NCI-H2081 treated with DMSO at 0.1 percent for 48 hours (cell line): ENCODE results near the gene LYZ.
"Not testable (repeated sequence)": the region's sequence is repeated elsewhere in the genome, so short reads cannot be mapped to it uniquely, and the experiment has no call there.

Source experiments
- DNase-seq: peaks from one replicate; lab custom pipeline; 2025; lab: John Stamatoyannopoulos, UW

The LYZ gene

DNA sequence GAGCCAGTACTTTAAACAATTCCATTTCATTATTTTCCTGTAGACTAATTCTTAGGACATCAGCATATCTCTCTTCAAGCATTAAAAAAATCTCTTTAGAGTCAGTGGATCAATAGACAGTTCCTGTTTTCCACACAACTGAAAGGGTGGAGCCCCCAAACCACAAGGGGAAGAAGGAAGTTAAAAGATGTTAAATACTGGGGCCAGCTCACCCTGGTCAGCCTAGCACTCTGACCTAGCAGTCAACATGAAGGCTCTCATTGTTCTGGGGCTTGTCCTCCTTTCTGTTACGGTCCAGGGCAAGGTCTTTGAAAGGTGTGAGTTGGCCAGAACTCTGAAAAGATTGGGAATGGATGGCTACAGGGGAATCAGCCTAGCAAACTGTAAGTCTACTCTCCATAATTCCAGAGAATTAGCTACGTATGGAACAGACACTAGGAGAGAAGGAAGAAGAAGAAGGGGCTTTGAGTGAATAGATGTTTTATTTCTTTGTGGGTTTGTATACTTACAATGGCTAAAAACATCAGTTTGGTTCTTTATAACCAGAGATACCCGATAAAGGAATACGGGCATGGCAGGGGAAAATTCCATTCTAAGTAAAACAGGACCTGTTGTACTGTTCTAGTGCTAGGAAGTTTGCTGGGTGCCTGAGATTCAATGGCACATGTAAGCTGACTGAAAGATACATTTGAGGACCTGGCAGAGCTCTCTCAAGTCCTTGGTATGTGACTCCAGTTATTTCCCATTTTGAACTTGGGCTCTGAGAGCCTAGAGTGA, at the start of gene LYZ:
Gene LYZ, plus strand, starts transcription at position 220 of the 777 bp plus-strand sequence. Its CDS starts 28 bp downstream, at position 248.
- no peak for DNase-seq

DNA sequence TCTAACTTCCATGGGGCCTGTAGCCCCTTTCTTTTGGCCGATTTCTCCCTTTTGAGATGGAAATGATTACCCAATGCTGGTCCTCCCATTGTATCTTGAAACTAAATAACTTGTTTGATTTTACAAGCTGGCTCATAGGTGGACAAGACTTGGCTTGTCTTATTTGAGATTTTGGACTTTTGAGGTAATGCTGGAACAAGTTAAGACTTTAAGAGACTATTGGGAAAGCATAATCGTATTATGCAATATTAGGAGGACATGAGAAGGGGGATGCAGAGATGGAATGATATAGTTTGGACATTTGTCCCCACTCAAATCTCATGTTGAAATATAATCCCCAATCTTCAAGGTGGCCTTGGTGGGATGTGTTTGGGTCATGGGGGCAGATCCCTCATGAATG, 49.2 kb upstream of the LYZ start:
- DNase-seq: no peak

DNA sequence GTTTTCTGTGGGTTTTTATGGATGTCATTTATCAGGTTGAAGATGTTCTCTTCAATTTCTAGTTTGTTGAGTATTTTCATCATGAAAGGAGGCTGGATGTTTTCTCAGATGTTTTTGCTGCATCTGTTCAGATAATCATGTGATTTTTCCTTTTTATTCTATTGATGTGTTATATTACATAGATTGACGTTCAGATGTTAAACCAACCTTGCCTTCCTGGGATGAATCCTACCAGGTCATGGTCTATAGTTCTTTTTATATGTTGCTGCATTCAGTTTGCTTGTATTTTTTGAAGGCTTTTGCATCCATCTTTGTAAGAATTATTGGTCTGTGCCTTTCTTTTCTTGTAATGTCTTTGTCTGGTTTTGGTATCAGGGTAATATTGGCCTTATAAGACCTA, 43.9 kb upstream of the LYZ start:
- DNase-seq: no peak

DNA sequence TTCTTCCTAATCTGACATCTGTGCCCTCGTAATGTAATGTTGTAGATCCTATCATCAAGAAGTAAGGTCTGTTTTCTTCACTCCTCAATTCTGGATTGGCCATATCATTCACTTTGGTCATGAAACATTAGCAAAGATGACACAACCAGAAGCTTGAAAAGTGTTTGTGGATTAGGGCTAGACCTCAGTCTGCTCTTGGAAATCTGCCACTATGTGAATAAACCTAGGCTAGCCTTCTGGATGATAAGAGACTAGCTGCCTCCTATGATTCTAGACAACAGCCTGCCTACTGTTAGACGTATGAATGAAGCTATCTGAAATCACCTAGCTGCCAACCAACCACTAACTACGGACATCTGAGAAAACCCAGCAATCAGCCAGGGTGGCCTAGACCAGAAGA, 38.7 kb upstream of the LYZ start:
- DNase-seq: no peak

DNA sequence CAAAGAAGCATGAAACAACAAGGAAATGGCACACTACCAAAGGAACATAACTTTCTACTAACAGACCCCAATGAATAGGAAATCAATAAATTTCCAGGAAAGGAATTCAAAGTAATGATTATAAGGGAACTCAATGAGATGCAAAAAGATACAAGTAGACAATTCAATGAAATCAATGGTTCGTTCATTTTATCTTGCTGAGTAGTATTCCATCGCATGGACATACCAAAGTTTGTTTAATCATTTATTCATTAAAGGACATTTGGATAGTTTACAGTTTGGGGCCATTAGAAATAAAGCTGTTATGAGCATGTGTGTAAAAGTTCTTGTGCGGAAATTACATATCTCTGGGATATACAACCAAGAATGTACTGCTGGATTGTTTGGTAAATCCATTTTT, 35.0 kb upstream of the LYZ start:
- DNase-seq: no peak

DNA sequence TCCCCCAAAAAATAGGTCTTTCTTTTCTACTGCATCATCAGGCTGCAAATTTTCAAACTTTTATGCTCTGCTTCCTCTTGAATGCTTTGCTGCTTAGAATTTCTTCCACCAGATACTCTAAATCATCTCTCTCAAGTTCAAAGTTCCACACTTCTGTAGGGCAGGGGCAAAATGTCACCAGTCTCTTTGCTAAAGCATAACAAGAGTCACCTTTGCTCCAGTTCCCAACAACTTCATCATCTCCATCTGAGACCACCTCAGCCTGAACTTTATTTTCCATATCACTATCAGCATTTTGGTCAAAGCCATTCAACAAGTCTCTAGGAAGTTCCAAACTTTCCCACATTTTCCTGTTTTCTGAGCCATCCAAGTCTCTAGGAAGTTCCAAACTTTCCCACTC, 31.4 kb upstream of the LYZ start:
- not testable (repeated sequence) for DNase-seq

DNA sequence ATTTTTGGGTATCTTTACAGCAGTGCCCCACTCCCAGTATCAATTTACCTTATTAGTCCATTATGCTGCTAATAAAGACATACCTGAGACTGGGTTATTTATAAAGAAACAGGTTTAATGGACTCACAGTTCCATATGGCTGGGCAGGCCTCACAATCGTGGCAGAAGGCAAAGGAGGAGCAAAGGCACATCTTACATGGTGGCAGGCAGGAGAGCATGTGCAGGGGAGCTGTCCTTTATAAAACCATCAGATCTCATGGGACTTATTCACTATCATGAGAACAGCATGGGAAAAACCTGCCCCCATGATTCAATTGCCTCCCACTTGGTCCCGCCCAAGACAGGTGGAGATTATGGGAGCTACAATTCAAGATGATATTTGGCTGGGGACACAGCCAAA, 30.9 kb upstream of the LYZ start:
- not testable (repeated sequence) for DNase-seq

DNA sequence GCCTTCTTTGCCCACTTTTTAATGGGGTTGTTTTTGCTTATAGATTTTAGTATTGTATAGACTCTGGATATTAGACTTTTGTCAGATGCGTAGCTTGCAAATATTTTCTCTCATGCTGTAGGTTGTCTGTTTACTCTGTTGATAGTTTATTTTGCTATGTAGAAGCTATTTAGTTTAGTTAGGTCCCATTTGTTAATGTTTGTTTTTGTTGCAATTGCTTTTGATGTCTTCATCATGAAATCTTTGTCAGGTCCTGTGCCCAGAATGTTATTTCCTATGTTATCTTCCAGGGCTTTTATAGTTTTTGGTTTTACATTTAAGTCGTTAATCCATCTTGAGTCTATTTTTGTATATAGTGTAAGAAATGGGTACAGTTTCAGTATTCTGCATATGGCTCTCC, 30.0 kb upstream of the LYZ start:
- no peak for DNase-seq

DNA sequence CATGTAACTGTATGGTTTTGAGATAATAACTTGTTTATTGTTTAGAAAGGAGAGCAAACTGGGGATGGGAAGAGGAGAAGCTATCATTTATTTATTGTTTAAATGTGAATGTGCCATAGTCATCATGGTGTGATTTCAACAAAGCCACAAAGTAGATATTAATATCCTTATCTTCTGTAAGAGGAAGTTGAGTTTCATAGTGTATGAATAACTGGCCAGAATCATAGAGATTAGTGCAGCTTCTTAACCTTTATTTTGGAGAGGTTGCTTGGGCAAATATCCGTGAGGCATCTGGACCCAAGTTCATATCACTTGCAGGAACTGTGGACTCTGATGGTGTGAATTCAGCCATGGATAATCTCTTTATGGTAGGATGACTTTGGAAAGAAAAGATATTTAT, 26.8 kb upstream of the LYZ start:
- DNase-seq: no peak

DNA sequence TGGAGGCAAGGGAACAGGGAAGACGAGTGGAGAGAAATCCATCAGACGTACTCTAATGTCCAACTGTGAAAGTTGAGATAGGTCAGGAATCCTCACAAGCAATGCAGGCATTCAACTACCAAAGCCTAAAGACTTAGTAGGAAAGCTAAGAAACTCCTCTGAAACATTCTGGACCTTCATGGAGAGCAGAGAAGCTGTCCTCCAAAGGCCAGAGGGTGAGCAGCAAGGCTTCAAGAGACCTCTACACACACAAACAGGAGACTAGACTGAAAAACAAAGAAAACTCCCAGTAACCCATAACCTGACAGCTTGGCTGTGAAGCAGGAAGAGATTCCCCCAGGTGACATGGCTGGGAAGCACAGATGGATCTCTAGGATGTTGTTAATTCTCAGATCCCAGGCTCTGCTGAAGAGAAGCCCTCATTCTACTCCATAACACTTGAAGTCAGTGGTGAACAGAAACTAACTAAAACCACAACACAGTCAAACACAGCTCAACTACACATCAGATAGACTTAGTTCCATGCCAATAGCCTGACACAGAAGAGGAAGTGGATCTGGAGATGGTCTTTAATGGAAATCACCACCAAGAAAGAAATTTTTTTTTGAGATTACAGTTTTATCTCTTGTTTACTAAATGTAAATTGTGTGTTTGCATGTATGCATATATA, 23.2 kb upstream of the LYZ start:
- DNase-seq: no peak

DNA sequence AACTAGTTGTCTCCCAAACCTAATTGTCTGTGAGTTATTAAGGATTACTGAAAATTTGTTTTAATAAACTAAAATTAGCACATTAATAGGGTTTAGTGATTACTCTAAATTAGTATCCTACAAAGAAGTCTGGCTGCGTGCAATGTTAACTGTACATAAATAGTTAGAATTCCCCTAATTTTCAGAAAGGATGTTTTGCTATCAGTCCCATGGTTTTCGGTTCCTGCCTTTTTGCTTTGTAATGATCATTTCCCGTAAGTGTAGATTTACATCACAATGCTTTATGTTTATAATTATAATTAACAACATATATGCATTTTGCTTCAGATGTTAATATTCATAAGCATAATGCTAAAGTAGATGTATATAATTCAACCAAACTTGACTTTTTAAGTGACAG, 19.8 kb upstream of the LYZ start:
- DNase-seq: no peak

DNA sequence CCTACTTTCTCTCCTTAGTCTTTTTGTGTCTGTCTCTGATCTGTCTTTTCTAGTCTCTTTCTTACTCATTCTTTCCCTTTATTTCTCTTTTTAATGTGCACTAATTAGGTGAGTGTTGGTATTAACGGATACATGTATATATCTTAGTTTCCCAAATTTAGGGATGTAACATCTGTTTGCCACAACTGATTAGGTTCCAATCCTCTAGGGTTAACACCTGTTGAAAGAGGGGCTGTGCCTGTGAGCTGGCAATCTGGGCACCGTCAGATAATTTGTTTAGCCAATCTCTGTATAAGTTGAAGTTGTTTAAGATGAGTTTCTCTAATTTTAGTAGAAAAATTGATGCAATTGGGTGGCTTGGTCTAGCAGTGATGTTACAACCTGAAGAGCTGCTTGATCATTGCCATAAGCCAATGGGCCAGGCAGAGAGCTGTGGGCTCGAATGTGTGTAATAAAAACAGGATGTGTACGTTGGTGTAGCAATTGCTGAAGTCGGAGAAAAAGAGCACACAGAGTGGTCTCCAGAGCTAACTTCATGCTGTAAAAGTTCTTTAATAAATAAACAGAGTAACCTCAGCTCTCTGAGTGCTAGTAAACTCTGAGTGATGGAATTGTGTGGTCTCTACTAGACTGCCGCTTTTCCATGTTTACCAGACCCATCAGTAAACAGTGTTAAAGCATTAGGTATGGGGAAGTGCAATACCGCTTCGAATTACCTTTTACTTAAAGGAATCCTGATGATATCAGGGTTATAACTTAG, 18.3 kb upstream of the LYZ start:
- DNase-seq: no peak

DNA sequence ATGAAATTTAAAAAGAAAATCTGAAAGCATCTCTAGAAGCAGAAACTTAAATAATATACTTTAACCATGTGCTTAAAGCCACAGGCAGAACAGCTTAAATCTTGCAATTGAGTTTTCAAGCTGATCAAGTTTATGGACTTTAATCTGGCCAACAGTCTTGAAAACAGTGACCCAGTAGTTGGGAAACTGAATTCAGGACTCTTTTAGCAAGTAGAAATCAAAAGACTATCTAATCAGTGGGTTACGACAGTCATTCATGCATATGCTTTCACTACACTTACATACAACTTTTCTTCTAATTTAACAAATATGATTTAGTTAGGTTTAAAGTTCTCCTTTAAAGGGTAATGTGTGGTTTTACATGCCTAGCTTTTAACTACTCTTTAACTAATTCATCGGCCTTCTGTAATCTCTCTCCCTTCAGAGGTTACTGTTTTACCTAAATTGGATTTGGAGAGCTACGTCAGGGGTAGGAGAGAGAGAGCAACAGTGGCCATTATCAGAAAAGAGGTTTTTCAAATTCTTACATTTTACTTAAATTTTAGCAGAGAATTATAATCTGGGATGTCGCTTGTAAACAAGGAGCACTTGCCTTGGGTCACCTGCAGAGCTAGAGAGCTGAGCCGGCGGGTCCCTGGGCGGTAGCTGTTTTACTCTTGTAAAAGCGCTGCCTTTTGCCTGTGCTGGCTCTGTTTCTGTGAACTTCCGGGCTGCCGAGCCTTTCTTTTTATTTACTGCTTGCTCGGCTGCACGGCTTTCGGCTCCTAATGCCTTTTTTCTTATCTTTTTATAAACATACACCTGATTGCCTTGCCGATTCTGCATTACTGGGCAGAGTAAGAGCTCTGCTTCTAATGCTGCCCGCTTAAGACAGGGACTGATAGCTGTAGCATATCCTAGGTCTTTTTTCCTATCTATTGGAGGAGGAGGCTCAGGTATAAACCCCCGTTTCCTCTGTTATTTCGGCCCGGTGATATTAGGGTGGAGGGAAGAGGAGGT, 17.4 kb upstream of the LYZ start:
- no peak for DNase-seq

DNA sequence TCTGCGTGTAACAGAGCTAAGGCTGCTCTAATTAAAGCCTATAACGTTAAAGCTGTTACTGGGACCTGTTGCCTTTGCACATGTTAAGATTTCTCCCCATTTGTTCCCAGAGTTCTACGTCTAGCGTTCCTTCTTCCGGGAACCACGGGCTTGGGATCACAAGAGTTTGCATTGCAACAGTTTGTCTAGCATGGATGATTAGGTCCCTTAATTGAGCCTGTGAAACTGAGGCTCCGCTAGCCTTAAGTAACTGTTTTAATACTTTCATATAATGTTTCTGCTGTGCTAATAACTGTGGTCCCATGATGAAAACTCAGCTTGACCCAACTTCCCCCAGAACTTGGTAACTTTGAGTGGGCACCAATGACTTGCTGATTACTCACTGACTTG, 16.7 kb upstream of the LYZ start:
- DNase-seq: no peak

DNA sequence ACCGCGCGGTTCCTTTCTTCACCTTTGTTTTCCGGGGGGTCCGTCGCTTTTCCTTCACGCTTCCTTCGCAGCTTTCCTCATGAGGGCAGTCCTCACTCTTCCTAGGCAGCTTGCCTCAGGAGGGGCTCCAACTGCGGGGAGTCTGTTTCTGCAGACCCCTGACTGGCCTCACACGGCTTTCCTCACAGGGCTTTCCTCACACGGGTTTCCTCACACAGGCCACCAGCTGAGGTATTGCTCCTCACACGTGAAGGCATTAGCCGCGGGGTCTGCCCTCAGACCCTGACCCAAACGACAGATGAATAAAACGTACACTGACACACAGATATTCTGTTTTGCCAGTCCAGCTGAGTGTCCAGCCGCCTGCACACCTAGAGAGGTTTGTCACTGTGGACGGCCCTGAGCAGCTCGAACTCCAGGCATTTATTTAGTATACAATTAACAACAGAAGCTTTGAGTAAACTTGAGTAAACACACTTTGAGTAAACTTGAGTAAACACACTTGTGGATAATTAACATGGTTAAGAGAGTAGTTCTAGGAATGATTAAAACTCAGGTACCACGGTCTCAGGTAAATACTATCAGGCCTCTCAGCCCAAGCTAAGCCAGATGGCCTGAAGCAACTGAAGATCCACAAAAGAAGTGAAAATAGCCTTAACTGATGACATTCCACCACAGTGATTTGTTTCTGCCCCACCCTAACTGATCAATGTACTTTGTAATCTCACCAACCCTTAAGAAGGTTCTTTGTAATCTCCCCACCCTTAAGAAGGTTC, 16.1 kb upstream of the LYZ start:
- no peak for DNase-seq

DNA sequence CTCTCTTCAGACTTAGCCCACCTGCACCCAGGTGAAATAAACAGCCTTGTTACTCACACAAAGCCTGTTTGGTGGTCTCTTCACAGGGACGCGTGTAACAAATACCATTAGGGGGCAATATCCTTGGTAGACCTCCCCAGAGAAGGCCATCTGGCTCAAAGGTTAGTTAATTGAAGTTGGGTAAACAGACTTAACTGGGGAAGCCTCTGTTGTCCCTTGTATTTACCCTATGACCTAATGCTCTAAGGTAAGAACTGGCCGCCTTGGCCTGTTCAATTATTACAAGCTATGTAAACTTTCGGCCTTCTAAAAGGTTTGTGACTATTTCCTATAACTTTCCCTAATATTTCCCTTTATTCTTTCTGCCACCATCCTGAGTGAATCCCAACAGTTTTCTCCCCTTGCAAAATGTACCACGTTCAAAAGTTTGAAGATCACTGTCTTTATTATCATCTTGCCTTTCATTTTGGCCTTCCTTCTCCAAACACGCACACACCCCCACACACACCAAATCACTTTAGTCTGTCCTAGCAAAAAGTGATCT, 15.3 kb upstream of the LYZ start:
- DNase-seq: no peak

DNA sequence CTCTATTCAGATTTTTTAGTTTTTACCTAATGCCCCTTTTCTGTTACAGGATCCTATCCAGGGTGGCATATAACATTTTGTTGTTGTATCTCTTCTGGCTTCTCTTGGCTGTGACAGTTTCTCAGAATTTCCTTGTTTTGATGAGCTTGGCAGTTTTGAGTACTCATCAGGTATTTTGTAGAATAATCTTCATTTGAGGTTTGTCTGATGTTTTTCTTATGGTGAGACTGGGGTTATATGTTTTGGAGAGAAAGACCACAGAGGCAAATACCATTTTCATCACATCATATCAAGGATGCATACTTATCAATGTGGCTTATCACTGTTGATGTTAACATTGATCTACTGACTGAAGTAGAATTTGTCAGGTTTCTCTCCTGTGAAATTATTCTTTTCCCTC, 14.0 kb upstream of the LYZ start:
- DNase-seq: no peak

DNA sequence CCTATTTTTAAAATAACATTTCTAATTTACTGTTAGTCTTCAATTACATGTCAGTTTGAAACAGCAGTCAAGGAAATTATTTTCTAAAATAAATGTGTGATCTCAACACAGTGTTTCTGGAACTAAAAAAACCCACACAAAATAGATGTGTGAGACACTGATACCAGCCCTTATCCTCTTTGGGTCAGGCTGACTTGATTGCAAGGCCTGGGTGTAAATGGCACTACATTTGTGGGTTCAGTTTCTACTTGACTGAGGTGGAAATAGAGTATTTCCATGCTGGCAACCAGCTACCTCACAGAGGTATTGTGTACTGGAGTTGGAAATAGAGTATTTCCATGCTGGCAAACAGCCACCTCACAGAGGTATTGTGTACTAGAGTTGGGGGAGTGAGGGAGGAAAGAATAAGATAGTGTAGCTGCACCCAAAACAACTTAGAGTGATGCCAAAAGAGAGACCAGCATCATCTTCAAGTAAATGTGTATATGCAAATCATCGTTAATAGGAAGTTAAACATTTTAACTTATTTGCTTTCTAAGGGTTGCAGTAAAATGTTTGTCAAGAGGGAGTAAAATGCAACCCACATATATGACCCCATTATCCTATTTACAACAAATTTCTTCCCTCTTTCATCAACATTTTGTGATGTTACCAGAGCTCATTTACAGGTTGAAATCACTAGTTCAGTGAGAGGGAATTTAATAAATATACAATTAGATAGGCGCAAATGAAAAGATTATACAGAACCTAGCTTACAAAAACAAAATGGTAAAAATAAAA, 10.7 kb upstream of the LYZ start:
- DNase-seq: no peak

DNA sequence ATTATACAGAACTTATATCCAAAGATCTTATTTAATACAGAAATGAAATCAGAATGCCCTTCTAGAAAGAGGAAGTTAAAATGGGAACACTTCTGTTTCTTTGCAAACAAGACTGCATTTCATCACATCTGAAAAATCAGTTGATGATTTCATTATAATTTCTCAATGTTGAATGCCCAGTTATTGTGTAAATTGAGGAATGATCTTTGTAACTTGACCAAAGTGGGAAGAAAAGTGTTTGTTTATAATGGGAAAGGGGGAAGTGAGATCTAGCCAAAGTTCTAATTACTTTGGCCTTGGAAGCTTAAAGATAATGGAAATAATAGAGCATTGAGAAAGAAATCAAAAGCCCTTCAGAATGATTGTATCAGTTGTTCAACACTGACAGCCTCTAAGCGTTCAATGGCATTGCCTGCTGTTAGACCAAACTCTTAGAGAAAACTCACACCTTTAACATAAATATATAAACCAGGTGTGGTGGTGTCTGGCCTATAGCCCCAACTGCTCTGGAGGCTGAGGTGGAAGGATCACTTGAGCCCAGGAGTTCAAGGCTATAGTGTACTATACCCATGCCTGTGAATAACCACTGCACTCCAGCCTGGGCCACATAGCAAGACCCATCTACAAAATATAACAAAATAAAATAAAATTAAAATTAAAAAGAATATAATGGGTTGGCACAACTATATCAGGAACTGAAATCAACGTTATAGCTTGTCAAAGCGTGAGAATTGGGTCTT, 9.9 kb upstream of the LYZ start:
- no peak for DNase-seq
